GM21423 (cell line): ENCODE data around the gene GDF10.

ENCODE experiments used
- ATAC-seq: cut with Tn5 transposase; IDR thresholded peaks from one replicate; pipeline ENCODE4 v1.9.1; 2021; ENCODE audit warnings: mild to moderate bottlenecking, moderate library complexity; ENCODE audit not compliant: unreplicated experiment

The GDF10 gene

GRCh38 chr10:47331491-47331890 lies 31.5 kb downstream of the GDF10 start:
- ATAC-seq: no peak

DNA sequence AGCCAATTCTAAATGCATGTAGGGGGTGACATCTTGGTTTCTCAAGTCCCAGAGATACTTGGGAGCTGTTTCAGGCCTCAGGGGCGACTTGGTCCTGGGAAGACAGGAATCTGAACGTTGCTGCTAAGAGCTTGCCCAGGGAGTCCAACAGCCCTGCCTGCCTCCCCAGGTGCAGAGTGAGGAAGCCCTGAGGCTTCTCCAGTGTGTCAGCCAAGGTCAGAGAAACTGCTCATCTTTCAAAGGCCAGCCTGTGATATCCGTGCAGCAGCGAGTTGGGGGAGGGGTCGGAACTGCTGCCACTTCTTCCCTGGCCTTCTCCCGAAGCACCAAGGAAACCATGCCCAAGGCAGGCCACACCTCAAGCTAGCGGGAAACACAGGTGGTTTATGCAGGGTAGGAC lies 32.0 kb downstream of the GDF10 start:
- ATAC-seq: no peak

- no peak for ATAC-seq
Observed at GRCh38 chr10:47332371-47332770, 32.4 kb downstream of the GDF10 start.

GRCh38 chr10:47332946-47333345 lies 32.9 kb downstream of the GDF10 start:
- ATAC-seq: no peak

DNA sequence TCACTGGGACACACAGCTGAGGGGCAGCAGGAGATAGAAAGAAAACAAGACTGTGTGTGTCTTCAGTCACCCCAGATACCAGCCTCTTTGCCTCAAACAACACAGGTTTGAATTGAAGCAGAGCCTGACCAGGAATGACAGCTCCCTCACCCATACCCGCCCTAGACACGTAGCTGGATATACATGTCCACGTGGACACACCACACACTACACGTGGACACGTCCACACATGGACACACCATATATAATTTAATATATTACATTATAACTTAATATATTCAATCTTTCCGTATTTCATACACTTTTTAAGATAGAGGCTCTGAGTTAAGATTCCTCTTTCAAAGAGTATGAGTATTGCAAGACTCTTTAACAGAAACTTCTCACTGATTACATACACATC lies 33.5 kb downstream of the GDF10 start:
- no peak for ATAC-seq

GRCh38 chr10:47334466-47335295 lies 34.7 kb downstream of the GDF10 start:
- no peak for ATAC-seq

- no peak for ATAC-seq
Observed at GRCh38 chr10:47335906-47336305, 35.9 kb downstream of the GDF10 start.

DNA sequence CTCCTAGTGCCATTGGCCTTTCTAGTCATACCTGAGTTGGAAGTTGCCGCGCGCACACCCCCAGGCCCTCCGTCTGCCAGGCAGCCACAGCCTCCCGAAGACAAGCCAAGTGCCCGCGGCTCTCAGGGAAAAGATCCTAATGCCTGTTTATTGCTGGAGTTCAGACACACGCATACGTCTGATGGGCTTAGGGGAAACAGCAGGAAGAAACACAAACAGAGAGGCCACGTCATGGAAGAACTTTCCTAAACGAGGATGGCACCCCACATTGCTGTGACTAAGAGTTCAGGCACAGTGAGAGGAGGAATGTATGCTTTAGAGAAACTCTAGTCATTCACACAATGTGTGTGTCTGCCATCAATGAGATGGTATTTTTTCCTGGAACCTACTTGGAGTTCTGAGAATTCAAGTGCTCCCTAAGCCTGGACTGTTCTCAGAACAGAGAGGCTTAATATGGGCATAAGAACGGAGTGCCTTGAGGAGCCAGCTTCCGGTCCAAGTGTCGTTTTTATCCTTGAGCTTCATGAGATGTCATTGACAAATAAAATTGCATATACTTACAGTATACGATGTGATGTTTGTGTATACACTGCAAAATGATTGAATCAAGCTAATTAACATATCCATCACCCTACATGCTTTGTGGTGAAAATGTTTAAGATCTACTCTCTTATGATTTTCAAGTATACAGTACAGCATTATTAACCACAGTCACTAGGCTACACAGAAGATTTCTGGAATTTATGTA lies 36.6 kb downstream of the GDF10 start:
- no peak for ATAC-seq

DNA sequence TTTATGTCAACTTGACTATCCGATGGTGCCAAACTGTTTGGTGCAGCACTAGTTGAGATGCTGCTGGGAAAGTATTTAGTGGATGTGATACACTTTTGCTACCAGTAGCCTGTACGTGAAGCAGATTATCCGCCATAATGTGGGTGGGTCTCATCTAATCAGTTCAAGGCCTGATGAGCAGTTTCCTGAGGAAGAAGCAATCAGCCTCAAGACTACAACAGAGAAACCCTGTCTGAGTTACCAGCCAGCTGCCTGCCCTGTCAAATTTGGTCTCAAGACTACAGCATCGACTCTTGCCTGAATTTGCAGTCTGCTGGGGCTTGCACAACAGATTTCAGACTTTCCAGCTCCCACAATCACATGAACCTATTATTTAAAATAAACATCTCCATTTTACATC lies 37.3 kb downstream of the GDF10 start:
- no peak for ATAC-seq

GRCh38 chr10:47339186-47339735 lies 39.3 kb downstream of the GDF10 start:
- ATAC-seq: no peak

- ATAC-seq: no peak
Observed at GRCh38 chr10:47339759-47340607, 40.0 kb downstream of the GDF10 start.

GRCh38 chr10:47340608-47341170 lies 40.7 kb downstream of the GDF10 start:
- no peak for ATAC-seq

DNA sequence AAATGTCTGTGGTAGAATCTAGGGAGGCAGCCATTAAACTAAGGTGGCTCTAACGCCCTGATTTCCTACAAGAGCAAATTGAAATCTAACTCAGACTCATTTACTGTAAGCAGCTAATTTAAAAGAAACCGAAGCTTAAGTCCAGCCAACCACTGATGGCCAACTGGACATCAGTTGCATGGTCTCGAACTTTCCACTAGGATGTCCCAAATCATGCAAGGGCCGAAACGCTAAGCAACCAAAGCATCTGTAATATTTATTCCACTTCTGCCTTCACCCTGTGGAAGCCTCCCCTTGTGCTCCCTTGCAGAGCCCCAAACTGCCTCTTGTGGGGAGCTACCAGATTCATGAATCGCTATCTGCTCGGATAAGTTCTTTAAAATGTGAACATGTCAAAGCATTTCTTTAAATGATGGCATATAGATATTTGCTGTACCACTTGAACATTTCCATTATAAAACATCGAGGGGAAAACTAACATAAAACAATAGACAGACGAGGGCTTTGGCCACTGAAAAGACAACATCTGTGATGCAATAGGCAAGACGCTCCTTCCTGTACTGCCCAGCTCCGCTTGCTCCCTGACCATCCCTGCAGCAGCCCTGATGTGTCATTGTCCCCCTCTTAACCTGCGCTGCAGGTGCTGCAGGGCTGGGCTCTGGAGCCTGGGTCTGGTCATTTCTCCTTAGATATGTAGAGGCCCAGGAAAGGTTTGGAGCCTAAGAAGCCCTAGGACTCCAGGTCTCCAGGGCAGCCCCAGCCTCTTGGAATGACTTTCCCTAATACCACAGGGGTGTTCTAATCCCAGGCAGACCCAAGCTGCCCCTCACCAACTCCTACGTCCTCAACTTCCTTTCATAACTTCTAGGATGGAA lies 45.2 kb downstream of the GDF10 start:
- ATAC-seq: no peak

- ATAC-seq: no peak
Observed at GRCh38 chr10:47346581-47347302, 46.7 kb downstream of the GDF10 start.

- no peak for ATAC-seq
Observed at GRCh38 chr10:47347303-47347675, 47.3 kb downstream of the GDF10 start.

DNA sequence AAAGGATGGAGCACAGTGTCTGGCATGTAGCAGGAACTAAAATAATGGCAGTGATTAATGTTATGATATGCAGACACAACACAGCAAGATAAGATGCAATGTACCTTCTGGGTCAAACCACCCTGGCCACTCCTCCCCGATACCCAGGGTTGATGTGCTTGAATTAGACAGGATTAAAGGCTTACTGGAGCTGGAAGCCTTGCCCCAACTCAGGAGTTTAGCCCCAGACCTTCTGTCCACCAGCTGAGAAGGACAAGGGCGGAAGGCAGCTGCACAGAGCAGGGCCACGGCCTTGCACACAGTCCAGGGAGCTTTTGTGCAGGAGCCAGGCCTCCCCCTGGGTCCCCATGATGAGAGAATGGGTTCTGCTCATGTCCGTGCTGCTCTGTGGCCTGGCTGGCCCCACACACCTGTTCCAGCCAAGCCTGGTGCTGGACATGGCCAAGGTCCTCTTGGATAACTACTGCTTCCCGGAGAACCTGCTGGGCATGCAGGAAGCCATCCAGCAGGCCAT lies 48.2 kb downstream of the GDF10 start, which contains the start of gene RBP3:
RBP3 (plus strand) TSS at position 226 of the 514 bp plus-strand sequence; CDS start at position 348, 122 bp downstream.
- no peak for ATAC-seq

DNA sequence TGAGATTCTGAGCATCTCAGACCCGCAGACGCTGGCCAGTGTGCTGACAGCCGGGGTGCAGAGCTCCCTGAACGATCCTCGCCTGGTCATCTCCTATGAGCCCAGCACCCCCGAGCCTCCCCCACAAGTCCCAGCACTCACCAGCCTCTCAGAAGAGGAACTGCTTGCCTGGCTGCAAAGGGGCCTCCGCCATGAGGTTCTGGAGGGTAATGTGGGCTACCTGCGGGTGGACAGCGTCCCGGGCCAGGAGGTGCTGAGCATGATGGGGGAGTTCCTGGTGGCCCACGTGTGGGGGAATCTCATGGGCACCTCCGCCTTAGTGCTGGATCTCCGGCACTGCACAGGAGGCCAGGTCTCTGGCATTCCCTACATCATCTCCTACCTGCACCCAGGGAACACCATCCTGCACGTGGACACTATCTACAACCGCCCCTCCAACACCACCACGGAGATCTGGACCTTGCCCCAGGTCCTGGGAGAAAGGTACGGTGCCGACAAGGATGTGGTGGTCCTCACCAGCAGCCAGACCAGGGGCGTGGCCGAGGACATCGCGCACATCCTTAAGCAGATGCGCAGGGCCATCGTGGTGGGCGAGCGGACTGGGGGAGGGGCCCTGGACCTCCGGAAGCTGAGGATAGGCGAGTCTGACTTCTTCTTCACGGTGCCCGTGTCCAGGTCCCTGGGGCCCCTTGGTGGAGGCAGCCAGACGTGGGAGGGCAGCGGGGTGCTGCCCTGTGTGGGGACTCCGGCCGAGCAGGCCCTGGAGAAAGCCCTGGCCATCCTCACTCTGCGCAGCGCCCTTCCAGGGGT lies 48.9 kb downstream of the GDF10 start:
- ATAC-seq: no peak

- ATAC-seq: no peak
Observed at GRCh38 chr10:47349516-47349915, 49.5 kb downstream of the GDF10 start.
